Measurements from ENCODE around the gene KIAA1671.

The KIAA1671 gene

DNA sequence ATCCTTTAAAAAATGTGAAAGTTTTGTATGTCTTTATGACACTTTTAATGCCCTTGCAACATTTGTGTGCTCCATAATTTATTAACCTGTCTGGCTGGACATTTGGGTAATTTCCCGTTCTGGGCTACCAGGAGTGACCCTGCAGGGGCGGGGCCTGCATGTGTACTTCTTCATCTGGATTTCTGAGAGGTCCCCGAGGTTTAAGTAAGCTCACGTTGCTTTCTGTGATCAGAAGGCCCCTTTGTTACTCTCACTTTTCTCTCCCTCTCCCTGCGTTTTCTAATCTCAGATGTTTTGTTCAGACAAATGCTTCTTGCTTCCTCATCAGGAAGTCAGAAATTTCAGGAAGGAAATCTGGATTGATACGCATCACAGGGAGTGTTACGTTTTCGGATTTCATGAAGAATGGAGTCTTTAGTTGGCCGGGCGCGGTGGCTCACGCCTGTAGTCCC lies 168.3 kb downstream of the KIAA1671 start:
- DNase-seq = no peak

DNA sequence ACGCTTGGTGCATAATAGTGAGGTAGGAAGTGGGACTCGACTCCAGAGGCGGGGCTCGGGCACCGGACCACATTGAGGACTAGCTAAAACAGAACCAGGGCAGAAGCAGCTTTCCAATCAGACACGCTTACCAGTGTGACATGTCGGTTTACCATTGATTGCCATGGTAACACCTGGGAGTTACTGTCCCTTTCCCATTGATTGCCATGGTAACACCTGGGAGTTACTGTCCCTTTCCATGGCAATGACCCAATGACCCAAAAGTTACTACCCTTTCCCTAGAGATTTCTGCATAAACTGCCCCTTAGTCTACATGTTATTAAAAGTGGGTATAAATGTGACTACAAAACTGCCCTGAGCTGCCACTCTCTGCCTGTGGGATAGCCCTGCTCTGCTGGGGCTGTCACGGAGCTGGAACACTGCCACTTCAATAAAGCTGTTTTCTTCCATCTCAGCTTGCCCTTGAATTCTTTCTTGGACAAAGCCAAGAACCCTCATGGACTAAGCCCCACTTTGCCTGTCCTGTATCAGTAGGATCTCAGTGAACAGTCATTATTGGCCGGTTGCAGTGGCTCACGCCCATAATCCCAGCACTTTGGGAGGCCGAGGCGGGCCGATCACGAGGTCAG lies 169.7 kb downstream of the KIAA1671 start:
- DNase-seq = no peak

- no peak for DNase-seq
These were observed 171.2 kb downstream of the KIAA1671 start for GRCh38 chr22:25123677-25124076.

- DNase-seq = no peak
These were observed 173.3 kb downstream of the KIAA1671 start for GRCh38 chr22:25125693-25126357.

GRCh38 chr22:25126510-25126909 lies 174.0 kb downstream of the KIAA1671 start:
- no peak for DNase-seq

DNA sequence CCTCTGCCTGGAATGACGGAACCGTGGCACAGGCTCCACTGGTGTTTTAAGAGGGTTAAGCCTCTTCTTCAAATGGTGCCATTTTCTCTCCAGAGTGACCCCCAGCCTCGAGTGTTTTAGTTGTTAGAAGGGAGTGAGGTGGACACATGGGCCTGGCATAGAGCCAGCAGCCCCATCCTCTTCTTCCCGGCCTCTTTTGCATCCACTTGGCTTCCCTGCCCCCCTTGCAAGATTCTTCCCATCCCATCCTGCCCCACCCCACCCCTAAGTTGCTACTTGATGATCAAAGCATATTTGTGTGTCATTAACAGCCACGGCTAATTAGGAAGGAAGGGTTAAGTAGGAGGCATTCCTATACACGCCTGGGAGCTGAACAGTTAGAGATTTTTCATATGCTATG lies 174.8 kb downstream of the KIAA1671 start:
- DNase-seq = no peak

GRCh38 chr22:25130462-25130861 lies 177.9 kb downstream of the KIAA1671 start:
- no peak for DNase-seq

DNA sequence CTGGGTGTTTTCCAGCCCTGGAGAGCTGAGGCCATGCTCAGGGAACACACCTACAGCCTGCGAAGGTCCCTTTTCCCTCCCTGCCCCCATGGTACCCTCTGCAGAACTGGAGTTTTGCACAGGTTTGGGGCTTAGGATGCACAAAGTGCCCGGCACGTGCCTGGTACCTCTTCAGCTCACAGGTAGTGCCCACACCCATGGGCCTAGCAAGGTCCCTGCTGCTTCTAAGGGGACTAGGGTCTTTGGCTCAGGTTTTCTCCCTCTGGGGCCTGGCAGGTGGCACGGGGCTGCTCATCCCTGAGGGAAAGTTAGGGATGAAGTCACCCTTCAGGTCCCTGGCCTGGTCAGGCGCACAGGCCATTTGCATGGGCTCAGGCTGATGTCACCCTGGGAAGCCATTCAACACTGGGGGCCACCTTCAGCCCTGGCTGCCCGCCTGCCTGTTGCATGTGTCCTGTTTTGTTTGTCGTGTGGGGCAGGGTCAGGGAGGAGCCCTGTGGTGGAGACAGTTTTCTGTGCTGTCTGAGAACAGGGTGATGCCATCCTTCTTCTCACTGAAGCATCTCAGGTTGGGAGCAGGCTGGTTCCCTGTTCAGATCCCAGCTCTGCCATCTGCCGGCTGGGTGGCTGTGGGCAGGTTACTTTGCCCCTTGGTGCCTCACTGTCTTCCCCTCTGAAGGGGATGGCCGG lies 178.8 kb downstream of the KIAA1671 start:
- no peak for DNase-seq

GRCh38 chr22:25134028-25134427 lies 181.5 kb downstream of the KIAA1671 start:
- no peak for DNase-seq

DNA sequence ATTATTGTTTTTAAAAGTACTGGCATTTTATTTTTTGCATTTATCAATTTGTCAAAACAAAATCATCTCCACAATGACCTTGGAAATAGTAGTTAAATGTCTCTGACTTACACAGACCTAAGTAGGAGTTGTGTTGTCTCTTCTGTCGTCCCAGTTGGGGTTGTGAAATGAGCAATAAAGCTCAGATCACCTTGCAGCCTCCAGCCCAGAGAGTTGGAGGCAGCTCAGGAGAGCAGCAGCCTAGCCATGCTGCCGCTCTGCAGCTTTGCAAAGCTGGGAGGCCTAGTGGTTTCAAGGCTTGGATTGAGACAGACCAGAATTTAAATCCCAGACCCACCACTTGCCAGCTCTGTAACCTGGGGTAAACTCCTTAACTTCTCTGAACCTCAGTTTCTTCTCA lies 181.9 kb downstream of the KIAA1671 start:
- DNase-seq = no peak

GRCh38 chr22:25136953-25137576 lies 184.5 kb downstream of the KIAA1671 start:
- DNase-seq = no peak

GRCh38 chr22:25137577-25138525 lies 185.3 kb downstream of the KIAA1671 start:
- no peak for DNase-seq

GRCh38 chr22:25139062-25139461 lies 186.5 kb downstream of the KIAA1671 start:
- no peak for DNase-seq

- DNase-seq = no peak
These were observed 189.6 kb downstream of the KIAA1671 start for GRCh38 chr22:25142102-25142501.

DNA sequence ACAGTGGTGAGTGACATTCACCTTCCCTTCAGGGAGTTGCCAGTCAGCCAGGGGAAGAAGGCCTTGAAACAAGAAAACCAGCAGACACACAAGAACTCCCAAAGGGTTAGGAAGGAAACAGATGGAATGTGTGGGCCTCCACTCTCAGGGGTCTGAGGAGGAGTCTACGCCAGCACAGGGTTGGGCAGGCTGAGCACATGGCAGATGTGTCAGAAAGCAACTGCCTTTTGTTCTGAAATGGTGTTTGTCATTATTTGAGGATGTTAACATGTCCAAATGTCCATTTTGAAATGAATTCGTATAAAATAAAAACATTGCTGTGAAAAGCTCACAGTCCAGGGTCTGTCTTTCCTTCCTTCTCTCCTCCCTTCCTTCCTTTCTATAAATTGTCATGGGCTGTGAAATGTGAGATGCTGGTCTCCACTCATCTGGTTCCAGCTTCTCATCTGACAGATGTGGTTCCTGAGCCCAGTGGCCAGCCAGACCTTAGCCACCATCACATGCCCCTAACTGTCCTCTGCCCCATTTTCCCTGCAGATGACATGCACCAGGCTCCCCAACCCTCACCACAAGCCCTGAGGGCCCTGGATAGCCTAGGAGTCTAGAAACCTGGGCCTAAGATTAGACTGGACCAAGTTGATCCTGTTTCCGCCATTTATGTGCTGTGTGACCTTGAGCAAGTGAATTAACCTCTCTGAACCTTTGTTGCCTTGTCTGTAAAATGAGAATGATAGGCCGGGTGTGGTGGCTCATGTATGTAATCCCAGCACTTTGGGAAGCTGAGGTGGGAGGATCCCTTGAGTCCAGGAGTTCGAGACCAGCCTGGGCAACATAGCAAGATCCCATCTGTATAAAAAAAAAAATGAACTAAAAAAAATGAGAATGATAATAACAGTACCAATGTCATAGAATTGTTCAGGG lies 190.9 kb downstream of the KIAA1671 start:
- DNase-seq = no peak

- no peak for DNase-seq
These were observed 192.0 kb downstream of the KIAA1671 start for GRCh38 chr22:25144522-25144921.

DNA sequence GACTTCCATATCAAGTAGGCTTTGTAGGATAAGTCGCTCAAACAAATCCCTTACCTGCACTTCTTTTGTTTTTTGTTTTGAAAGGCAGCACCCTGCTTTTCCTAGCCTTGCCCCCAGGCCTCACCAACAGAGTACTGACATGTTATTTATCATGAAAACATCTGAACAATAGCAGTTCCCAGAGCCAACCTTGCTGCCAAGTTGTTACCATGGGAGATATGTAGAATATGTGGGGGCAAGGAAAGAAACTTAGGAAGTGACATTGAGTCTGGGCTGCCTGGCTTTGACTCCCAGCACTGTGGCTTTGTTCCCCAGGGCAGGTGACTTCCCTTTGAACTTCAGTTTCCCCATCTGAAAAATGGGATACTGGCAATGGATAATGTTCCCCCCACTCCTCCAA lies 193.8 kb downstream of the KIAA1671 start:
- no peak for DNase-seq

GRCh38 chr22:25146906-25147641 lies 194.6 kb downstream of the KIAA1671 start:
- DNase-seq = no peak

- no peak for DNase-seq
These were observed 195.1 kb downstream of the KIAA1671 start for GRCh38 chr22:25147642-25147928.

DNA sequence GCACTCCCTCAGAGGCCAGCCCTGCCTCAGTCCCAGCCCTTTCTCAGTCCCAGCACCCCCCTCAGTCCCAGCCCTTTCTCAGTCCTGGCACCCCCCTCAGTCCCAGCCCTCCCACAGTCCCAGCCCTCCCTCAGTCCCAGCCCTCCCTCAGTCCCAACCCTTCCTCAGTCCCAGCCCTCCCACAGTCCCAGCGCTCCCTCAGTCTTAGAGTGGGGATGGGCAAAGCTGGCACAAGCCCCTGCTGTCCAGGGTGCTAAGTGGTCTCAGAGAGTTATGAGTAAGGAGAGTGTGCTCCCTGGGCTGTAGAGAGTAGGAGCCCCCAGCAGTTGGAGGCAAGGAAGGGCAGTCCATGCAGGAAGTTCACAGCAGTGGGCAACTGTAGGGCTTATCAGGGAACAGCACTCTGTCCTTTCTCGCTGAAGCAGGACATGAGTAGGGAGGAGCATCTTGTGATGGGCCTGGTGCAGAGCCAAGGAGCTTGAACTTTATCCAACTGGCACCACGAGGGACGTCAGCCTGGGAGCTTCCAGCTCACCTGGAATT lies 195.7 kb downstream of the KIAA1671 start:
- DNase-seq = no peak

DNA sequence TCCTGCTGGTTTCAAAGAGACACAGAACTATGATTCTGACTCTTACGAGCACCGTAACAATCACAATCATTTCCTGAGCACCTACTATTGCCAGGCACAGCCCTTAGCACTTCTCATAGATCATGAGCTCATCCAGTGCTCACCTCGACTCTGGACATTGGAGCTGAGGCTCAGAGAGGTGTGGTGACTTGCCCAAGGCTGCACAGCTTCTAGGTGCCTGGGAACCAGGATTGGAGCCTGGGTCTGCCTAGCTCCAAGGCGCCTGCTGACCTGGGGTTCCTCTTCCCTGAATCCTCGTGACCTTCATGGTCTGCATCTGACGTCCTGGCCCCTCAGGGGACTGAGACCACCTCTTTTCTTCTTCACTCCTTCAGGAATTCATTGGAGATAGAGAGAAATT lies 196.5 kb downstream of the KIAA1671 start:
- no peak for DNase-seq

Measured in NCI-H1048 (cell line).